Gastroesophageal sphincter (tissue), 3 donors: ENCODE results near the gene MEGF11.

Source experiments
- CTCF ChIP-seq, 4 experiments: fragments of 200-600 bp in 2 of 4; fragments of 450-650 bp in 2 of 4; sonication (generic) in 1 of 4; IDR thresholded peaks; one replicate each; pipeline ENCODE4 v1.5.1; 2017 to 2019; ENCODE audit warnings: antibody characterized with exemption in 4 of 4, mild to moderate bottlenecking in 2 of 4, moderate library complexity in 2 of 4
- EP300 ChIP-seq: sonication (generic); formaldehyde crosslinking; IDR thresholded peaks from one replicate; pipeline ENCODE4 v1.6.1; 2017; ENCODE audit warnings: antibody characterized with exemption, mild to moderate bottlenecking
- POLR2A ChIP-seq, 2 donors: fragments of 450-650 bp; IDR thresholded peaks; one replicate each; pipeline ENCODE4 v1.6.1; 2017; ENCODE audit warnings: antibody characterized with exemption in 2 of 2, mild to moderate bottlenecking in 2 of 2, moderate library complexity in 1 of 2

DNA sequence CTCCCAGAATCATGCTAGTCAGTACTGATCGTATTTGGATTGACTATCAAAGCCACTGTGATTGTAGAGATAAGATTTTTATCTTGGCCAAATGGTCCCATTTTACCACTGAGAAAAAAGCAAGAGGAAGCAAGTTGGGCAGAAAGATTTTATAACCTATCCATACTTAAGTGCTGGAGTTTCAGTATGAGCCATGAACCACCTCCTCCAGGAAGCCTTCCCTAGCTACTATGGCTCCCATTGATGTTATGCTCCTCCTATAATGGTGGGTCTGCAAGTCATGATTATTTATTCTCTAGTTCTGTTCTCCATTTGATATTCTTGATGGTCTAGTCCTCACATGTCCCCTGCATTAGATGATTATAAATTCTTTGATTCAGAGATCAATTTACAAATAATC is 6.6 kb downstream of the MEGF11 start:
- no peak for TF ChIP-seq CTCF (IDR thresholded peaks at IDR 0.05)
- TF ChIP-seq EP300: no peak
- TF ChIP-seq POLR2A (IDR thresholded peaks at IDR 0.05): no peak
